Choroid plexus epithelial cell (primary cell): ENCODE data around the gene ZNF143.

Source experiments
- DNase-seq: peaks from one replicate; pipeline ENCODE4 v3.0.0-alpha.2; 2010; ENCODE audit warnings: low read depth
- H3K4me3 ChIP-seq: 2 replicates; pipeline ENCODE4 v1.5.1; 2011; ENCODE audit warnings: low read depth, mild to moderate bottlenecking, control low read depth, low read length, moderate library complexity
- TF ChIP-seq, protein P1 (sequence below): conservative IDR thresholded peaks from 2 replicates; pipeline ENCODE4 v1.5.1; 2011; ENCODE audit warnings: low read depth, mild to moderate bottlenecking, control low read depth, inconsistent platforms, low read length, moderate library complexity

Gene ZNF143

DNA sequence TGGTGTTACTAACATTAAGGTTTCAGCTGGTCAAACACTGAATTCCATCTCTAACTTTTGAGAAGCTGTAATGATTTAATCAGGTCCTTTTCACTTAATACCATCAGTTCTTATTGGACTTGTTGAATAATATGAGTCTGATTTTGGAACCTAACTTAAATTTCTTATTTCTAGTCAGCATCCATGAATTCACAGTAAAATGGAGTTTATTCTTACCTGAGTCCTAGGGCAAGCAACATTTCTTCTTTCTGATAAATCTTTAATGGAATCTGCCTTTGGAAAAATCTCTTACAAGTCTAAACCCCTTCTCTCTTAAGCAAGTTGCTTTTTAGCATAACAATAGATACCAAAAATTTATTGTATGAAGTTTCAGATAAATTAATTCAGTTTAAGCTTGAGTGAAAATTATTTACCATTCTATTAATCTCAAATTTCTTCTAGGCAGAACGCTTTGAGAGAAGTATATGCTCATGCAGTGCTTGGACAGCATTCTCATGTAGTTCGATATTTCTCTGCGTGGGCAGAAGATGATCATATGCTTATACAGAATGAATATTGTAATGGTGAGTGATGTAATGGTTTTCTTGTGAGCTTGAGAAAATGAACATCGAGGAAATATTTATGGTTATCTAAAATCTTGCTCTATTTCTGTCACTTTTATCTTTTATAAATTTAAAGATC is 116.0 kb downstream of the ZNF143 start:
- peak overlapping the region; percentile 83 for H3K4me3 ChIP-seq
- peak; percentile 70 for DNase-seq
- TF ChIP-seq, protein P1, sequence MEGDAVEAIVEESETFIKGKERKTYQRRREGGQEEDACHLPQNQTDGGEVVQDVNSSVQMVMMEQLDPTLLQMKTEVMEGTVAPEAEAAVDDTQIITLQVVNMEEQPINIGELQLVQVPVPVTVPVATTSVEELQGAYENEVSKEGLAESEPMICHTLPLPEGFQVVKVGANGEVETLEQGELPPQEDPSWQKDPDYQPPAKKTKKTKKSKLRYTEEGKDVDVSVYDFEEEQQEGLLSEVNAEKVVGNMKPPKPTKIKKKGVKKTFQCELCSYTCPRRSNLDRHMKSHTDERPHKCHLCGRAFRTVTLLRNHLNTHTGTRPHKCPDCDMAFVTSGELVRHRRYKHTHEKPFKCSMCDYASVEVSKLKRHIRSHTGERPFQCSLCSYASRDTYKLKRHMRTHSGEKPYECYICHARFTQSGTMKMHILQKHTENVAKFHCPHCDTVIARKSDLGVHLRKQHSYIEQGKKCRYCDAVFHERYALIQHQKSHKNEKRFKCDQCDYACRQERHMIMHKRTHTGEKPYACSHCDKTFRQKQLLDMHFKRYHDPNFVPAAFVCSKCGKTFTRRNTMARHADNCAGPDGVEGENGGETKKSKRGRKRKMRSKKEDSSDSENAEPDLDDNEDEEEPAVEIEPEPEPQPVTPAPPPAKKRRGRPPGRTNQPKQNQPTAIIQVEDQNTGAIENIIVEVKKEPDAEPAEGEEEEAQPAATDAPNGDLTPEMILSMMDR = no peak

DNA sequence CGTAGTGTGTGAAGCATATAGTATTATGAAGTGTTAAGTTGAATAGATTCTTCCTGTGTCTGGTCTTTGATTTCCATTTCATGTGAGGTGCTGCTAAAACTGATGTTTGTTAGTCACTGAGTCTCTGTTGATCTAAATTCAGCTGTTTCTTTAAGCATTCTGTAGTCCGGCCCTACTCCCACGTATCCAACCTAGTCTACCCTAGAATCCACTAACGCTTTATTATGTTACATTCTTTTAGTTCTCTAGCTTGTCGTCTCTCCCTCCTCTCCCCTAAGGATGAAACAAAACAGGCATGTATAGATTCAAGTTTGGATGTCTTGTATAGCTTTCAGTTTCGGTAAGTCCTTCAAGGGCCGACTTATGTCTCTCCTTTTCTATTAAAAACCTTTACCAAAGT is 116.7 kb downstream of the ZNF143 start:
- DNase-seq = peak; percentile 57
- peak overlapping the region; percentile 83 for H3K4me3 ChIP-seq

More for the DNA sequence above, 116.7 kb downstream of the ZNF143 start:
- TF ChIP-seq, protein P1 = no peak
